Liver (tissue), 9 donors: ENCODE data around the gene PCP2. TPM values are rescaled to one million over a fixed set of nuclear protein-coding genes. Genes with fewer than 3 reads are reported as not detected.

Experiments
- DNase-seq: peaks from one replicate; pipeline ENCODE4 v3.0.0-alpha.2; 2017; ENCODE audit warnings: low spot score
- H3K27ac ChIP-seq, 2 donors: one replicate each; pipeline ENCODE4 v1.7.0; 2013; ENCODE audit warnings: inconsistent platforms in 2 of 2, low read length in 2 of 2, control low read depth in 1 of 2, low read depth in 1 of 2, mild to moderate bottlenecking in 1 of 2
- H3K27me3 ChIP-seq, 4 donors: one replicate each; pipeline versions ENCODE4 v1.6.1 to v1.7.0; 2013; ENCODE audit warnings: low read length in 3 of 4, inconsistent platforms in 1 of 4, mild to moderate bottlenecking in 1 of 4, moderate library complexity in 1 of 4; ENCODE audit not compliant: control insufficient read depth in 4 of 4, insufficient read depth in 4 of 4
- H3K36me3 ChIP-seq, 4 donors: one replicate each; pipeline versions ENCODE4 v1.6.1 to v1.7.0; 2013; ENCODE audit warnings: low read length in 3 of 4, mild to moderate bottlenecking in 3 of 4, low read depth in 1 of 4, moderate library complexity in 1 of 4; ENCODE audit not compliant: control insufficient read depth in 4 of 4, insufficient read depth in 3 of 4
- H3K4me1 ChIP-seq, 4 donors: one replicate each; pipeline versions ENCODE4 v1.6.1 to v1.7.0; 2013; ENCODE audit warnings: low read length in 3 of 4, mild to moderate bottlenecking in 3 of 4, moderate library complexity in 1 of 4; ENCODE audit not compliant: control insufficient read depth in 4 of 4, insufficient read depth in 4 of 4
- H3K4me3 ChIP-seq, 3 donors: one replicate each; pipeline versions ENCODE4 v1.6.1 to v1.7.0; 2013; ENCODE audit warnings: low read length in 3 of 3, control low read depth in 1 of 3, low read depth in 1 of 3, mild to moderate bottlenecking in 1 of 3
- H3K9ac ChIP-seq, 2 donors: one replicate each; pipeline ENCODE4 v1.7.0; 2013; ENCODE audit warnings: low read length in 2 of 2, mild to moderate bottlenecking in 2 of 2, moderate library complexity in 2 of 2, control low read depth in 1 of 2, low read depth in 1 of 2
- H3K9me3 ChIP-seq, 4 donors: one replicate each; pipeline versions ENCODE4 v1.6.1 to v1.7.0; 2013; ENCODE audit warnings: low read length in 3 of 4; ENCODE audit not compliant: control insufficient read depth in 4 of 4
- CTCF ChIP-seq: fragments of 150-350 bp; IDR thresholded peaks from 2 replicates; pipeline ENCODE4 v1.5.1; 2017; ENCODE audit warnings: improper control_type of control experiment, low read depth, low read length; ENCODE audit not compliant: missing input control
- EGR1 ChIP-seq, 2 donors: IDR thresholded peaks; 2 replicates each; pipeline ENCODE4 v1.6.1; 2016 to 2018; ENCODE audit warnings: antibody characterized with exemption in 2 of 2, low read depth in 2 of 2
- GABPA ChIP-seq, 2 donors: IDR thresholded peaks in 1 of 2; conservative IDR thresholded peaks in 1 of 2; 2 replicates each; pipeline ENCODE4 v1.6.1; 2016; ENCODE audit warnings: antibody characterized with exemption in 2 of 2, mild to moderate bottlenecking in 1 of 2, moderate library complexity in 1 of 2
- HNF4A ChIP-seq, 2 donors: conservative IDR thresholded peaks; 2 replicates each; pipeline ENCODE4 v1.6.1; 2016; ENCODE audit warnings: antibody characterized with exemption in 2 of 2, mild to moderate bottlenecking in 2 of 2
- HNF4G ChIP-seq: IDR thresholded peaks from 2 replicates; pipeline ENCODE4 v1.6.1; 2016; ENCODE audit warnings: antibody characterized with exemption
- NR2F2 ChIP-seq: IDR thresholded peaks from 2 replicates; pipeline ENCODE4 v1.6.1; 2016; ENCODE audit warnings: antibody characterized with exemption
- RAD21 ChIP-seq, 2 donors: IDR thresholded peaks; 2 replicates each; pipeline ENCODE4 v1.6.1; 2016; ENCODE audit warnings: antibody characterized with exemption in 2 of 2, mild to moderate bottlenecking in 2 of 2
- REST ChIP-seq: IDR thresholded peaks from 2 replicates; pipeline ENCODE4 v1.6.1; 2016; ENCODE audit warnings: antibody characterized with exemption, mild to moderate bottlenecking
- SP1 ChIP-seq: IDR thresholded peaks from 2 replicates; pipeline ENCODE4 v1.6.1; 2018; ENCODE audit warnings: antibody characterized with exemption, mild to moderate bottlenecking
- TAF1 ChIP-seq: conservative IDR thresholded peaks from 2 replicates; pipeline ENCODE4 v1.6.1; 2016; ENCODE audit warnings: antibody characterized with exemption, mild to moderate bottlenecking
- ZBTB33 ChIP-seq: IDR thresholded peaks from 2 replicates; pipeline ENCODE4 v1.6.1; 2016; ENCODE audit warnings: antibody characterized with exemption
- WGBS: extraction: QIAGEN DNeasy Blood & Tissue Kit; methylation state at CpG from one replicate; pipeline ENCODE4 v1.1.7; 2013; 5-methylcytosine and 5-hydroxymethylcytosine counted together
- polyA plus RNA-seq, 2 donors: library from polyadenylated mRNA; stranded (reverse) in 1 of 2; unstranded in 1 of 2; fragments of 200-250 nt in 1 of 2; fragments of >200 nt in 1 of 2; fragmentation: Nextera tagmentation in 1 of 2; extraction: Ambion mirVana in 1 of 2; gene quantifications; one replicate each; pipeline versions ENCODE4 v1.2.1 to v1.2.3, GENCODE V29; 2013 to 2015
- total RNA-seq, 2 donors: library from RNA; depleted of rRNA; stranded (reverse); fragments of >200 nt; gene quantifications; one replicate each; pipeline ENCODE4 v1.2.3, GENCODE V29; 2014
- donor health status: healthy.
- donor health status: healthy.
- donor health status: healthy.
- donor health status: healthy.
- donor health status: healthy.

PCP2 gene
- total and polyA plus RNA-seq, 4 donors, result 0.08 to 0.25 TPM; not detected in 2

GRCh38 chr19:7637374-7638256 lies 4.1 kb upstream of the PCP2 start:
- TF ChIP-seq GABPA (IDR thresholded peaks at IDR 0.05 in 1 of 2, conservative IDR thresholded peaks at IDR 0.05 in 1 of 2) (peak in 1 of 2 donors; percentile 37), SP1 (no peak)
- Histone ChIP-seq H3K9ac (peak overlapping the region; percentile 60 to 78), H3K9me3 (no peaks in the 10 kb centered on the region), H3K27me3 (no peaks in the 10 kb centered on the region), H3K27ac (peak overlapping the region; percentile 48 to 62), H3K4me1 (peaks cover 1 to 25% (median 15%) of the 10 kb centered on the region in 4 donors), H3K36me3 (no peaks in the 10 kb centered on the region), H3K4me3 (peak overlapping the region in 2 of 3 donors; percentile 77 to 79)
- WGBS, result 46% methylated on average over 30 of the region's 30 CpGs
- peak; percentile 66 for DNase-seq

- H3K36me3 ChIP-seq, result peaks cover 0 to 3% (median 0%) of the 10 kb centered on the region in 4 donors
- TF ChIP-seq CTCF (peak; percentile 23), HNF4A (conservative IDR thresholded peaks at IDR 0.05) (no peak)
- peak within 1 kb of the TSS; percentile 49 to 79 (median 77) for H3K4me3 ChIP-seq
- H3K27me3 ChIP-seq, result no peaks in the 10 kb centered on the region
- H3K4me1 ChIP-seq, result peaks cover 1 to 25% (median 15%) of the 10 kb centered on the region in 4 donors
- no peaks in the 10 kb centered on the region for H3K9me3 ChIP-seq
- H3K27ac ChIP-seq, result peak within 1 kb of the TSS; percentile 48 to 62
- DNase-seq, result peak; percentile 91
- H3K9ac ChIP-seq, result peak within 1 kb of the TSS; percentile 60 to 78
- 8% methylated on average over 61 of the region's 61 CpGs for WGBS
Measured at GRCh38 chr19:7636691-7637373, 3.3 kb upstream of the PCP2 start, which contains the start of gene STXBP2. STXBP2 (plus strand) TSS chr19:7637110; CDS start chr19:7637150, 40 bp downstream.

GRCh38 chr19:7636317-7636690 lies 2.8 kb upstream of the PCP2 start:
- Histone ChIP-seq H3K4me3 (peak overlapping the region in 2 of 3 donors; percentile 77 to 79), H3K4me1 (peaks cover 1 to 25% (median 15%) of the 10 kb centered on the region in 4 donors), H3K36me3 (peaks cover 0 to 6% (median 0%) of the 10 kb centered on the region in 4 donors), H3K27ac (peak overlapping the region in 1 of 2 donors; percentile 62), H3K9ac (peak overlapping the region in 1 of 2 donors; percentile 25), H3K9me3 (no peaks in the 10 kb centered on the region), H3K27me3 (no peaks in the 10 kb centered on the region)
- DNase-seq, result no peak
- WGBS, result 75% methylated on average over 16 of the region's 16 CpGs
- TF ChIP-seq EGR1 (IDR thresholded peaks at IDR 0.05; ENCODE audit: low read depth in 2 of 2) (no peak), GABPA (IDR thresholded peaks at IDR 0.05 in 1 of 2, conservative IDR thresholded peaks at IDR 0.05 in 1 of 2) (no peak), NR2F2 (no peak), RAD21 (IDR thresholded peaks at IDR 0.05) (no peak), ZBTB33 (no peak), REST (no peak), SP1 (no peak), TAF1 (no peak), HNF4G (no peak)
